IMR-90 (cell line): ENCODE results near the gene CREBBP. TPM values are rescaled to one million over a fixed set of nuclear protein-coding genes. Genes with fewer than 3 reads are reported as not detected.

Source experiments
- ATAC-seq: fragments of 200-7000 bp; cut with Tn5 transposase; 2 replicates; pipeline ENCODE4 v1.9.1; 2020; ENCODE audit warnings: low read depth, mild to moderate bottlenecking, moderate library complexity
- BruUV-seq: library from RNA; stranded (reverse); fragments of 400-500 nt; replicated peaks from 2 replicates; lab custom pipeline; 2021; lab: Mats Ljungman, UMichigan
- CTCF ChIA-PET: fragments of 300-600 bp; formaldehyde crosslinking; extraction: SDS; loops from one replicate; lab custom pipeline; 2021; ENCODE audit warnings: antibody characterized with exemption; lab: Yijun Ruan, JAX
- POLR2A ChIA-PET: fragments of 300-600 bp; sonication (Branson Sonifier 250); formaldehyde crosslinking; loops from one replicate; lab custom pipeline; 2022; ENCODE audit warnings: antibody characterized with exemption; ENCODE audit not compliant: unreplicated experiment; lab: Charles Lee
- DNase-seq: peaks from one replicate; pipeline ENCODE4 v3.0.0; 2013
- H2AFZ ChIP-seq: replicated peaks from 2 replicates; pipeline ENCODE3; 2013; ENCODE audit warnings: low read length, mild to moderate bottlenecking; ENCODE audit not compliant: poor library complexity
- H2AK5ac ChIP-seq: 2 replicates; pipeline ENCODE4 v1.6.1; 2013; ENCODE audit warnings: low read depth, low read length, inconsistent platforms
- H2AK9ac ChIP-seq: replicated peaks from 2 replicates; pipeline ENCODE3; 2013; ENCODE audit warnings: mild to moderate bottlenecking, low read depth, low read length, moderate library complexity; ENCODE audit not compliant: poor library complexity
- H2BK120ac ChIP-seq: 2 replicates; pipeline ENCODE4 v1.6.1; 2013; ENCODE audit warnings: low read depth, low read length, inconsistent platforms
- H2BK15ac ChIP-seq: 3 replicates; pipeline ENCODE4 v1.6.1; 2013; ENCODE audit warnings: low read depth, low read length, inconsistent platforms
- H2BK20ac ChIP-seq: 2 replicates; pipeline ENCODE4 v1.6.1; 2013; ENCODE audit warnings: low read depth, mild to moderate bottlenecking, inconsistent platforms, low read length, moderate library complexity
- H2BK5ac ChIP-seq: 2 replicates; pipeline ENCODE4 v1.6.1; 2013; ENCODE audit warnings: mild to moderate bottlenecking, low read depth, low read length, inconsistent platforms; ENCODE audit not compliant: poor library complexity, severe bottlenecking
- H3K14ac ChIP-seq: replicated peaks from 2 replicates; pipeline ENCODE4 v1.6.1; 2013; ENCODE audit warnings: low read depth, low read length, inconsistent platforms
- H3K18ac ChIP-seq: 2 replicates; pipeline ENCODE4 v1.6.1; 2013; ENCODE audit warnings: low read depth, low read length, control low read depth
- H3K23ac ChIP-seq: 2 replicates; pipeline ENCODE4 v1.6.1; 2013; ENCODE audit warnings: low read depth, low read length, inconsistent platforms
- H3K27ac ChIP-seq: 2 replicates; pipeline ENCODE4 v1.5.1; 2013; ENCODE audit warnings: mild to moderate bottlenecking, control low read depth, low read length; ENCODE audit not compliant: insufficient read depth
- H3K27me3 ChIP-seq: 2 replicates; pipeline ENCODE4 v1.6.1; 2013; ENCODE audit warnings: low read length; ENCODE audit not compliant: control insufficient read depth, insufficient read depth
- H3K36me3 ChIP-seq: 2 replicates; pipeline ENCODE4 v1.6.1; 2013; ENCODE audit warnings: low read length, mixed read lengths; ENCODE audit not compliant: control insufficient read depth, insufficient read depth
- H3K4ac ChIP-seq: 2 replicates; pipeline ENCODE4 v1.6.1; 2013; ENCODE audit warnings: low read depth, low read length, inconsistent platforms
- H3K4me1 ChIP-seq: 2 replicates; pipeline ENCODE4 v1.6.1; 2013; ENCODE audit warnings: low read length, mixed read lengths; ENCODE audit not compliant: control insufficient read depth, insufficient read depth
- H3K4me2 ChIP-seq: 2 replicates; pipeline ENCODE4 v1.6.1; 2013; ENCODE audit warnings: low read depth, mild to moderate bottlenecking, control low read depth, low read length, moderate library complexity
- H3K4me3 ChIP-seq: 2 replicates; pipeline ENCODE4 v1.5.1; 2013; ENCODE audit warnings: low read depth, mild to moderate bottlenecking, control low read depth, low read length, moderate library complexity; ENCODE audit not compliant: insufficient read depth
- H3K56ac ChIP-seq: 2 replicates; pipeline ENCODE4 v1.6.1; 2013; ENCODE audit warnings: low read length, inconsistent platforms; ENCODE audit not compliant: insufficient read depth; ENCODE audit errors: extremely low read depth
- H3K79me1 ChIP-seq, 2 experiments: 2 replicates each; pipeline ENCODE4 v1.6.1; 2013; ENCODE audit warnings: low read length in 2 of 2, inconsistent platforms in 1 of 2, low read depth in 1 of 2
- H3K9ac ChIP-seq: 2 replicates; pipeline ENCODE4 v1.6.1; 2013; ENCODE audit warnings: low read depth, low read length, control low read depth
- H3K9me1 ChIP-seq: 2 replicates; pipeline ENCODE4 v1.6.1; 2013; ENCODE audit warnings: low read length, inconsistent platforms; ENCODE audit not compliant: insufficient read depth
- H3K9me3 ChIP-seq: 2 replicates; pipeline ENCODE4 v1.6.1; 2013; ENCODE audit warnings: low read length; ENCODE audit not compliant: control insufficient read depth, insufficient read depth
- H4K20me1 ChIP-seq: 2 replicates; pipeline ENCODE4 v1.6.1; 2013; ENCODE audit warnings: low read length, inconsistent platforms; ENCODE audit not compliant: insufficient read depth
- H4K5ac ChIP-seq: 2 replicates; pipeline ENCODE4 v1.6.1; 2013; ENCODE audit warnings: mild to moderate bottlenecking, low read depth, low read length, control low read depth
- H4K8ac ChIP-seq, 2 experiments: 2 replicates each; pipeline ENCODE4 v1.6.1; 2013; ENCODE audit warnings: low read depth in 2 of 2, low read length in 2 of 2, control low read depth in 1 of 2, inconsistent platforms in 1 of 2
- H4K91ac ChIP-seq: 2 replicates; pipeline ENCODE4 v1.6.1; 2013; ENCODE audit warnings: low read depth, low read length, inconsistent platforms; ENCODE audit not compliant: insufficient read depth
- BHLHE40 ChIP-seq: fragments of 150-350 bp; IDR thresholded peaks from 2 replicates; pipeline ENCODE4 v1.6.1; 2016; ENCODE audit warnings: mild to moderate bottlenecking, low read depth, low read length
- CHD1 ChIP-seq: IDR thresholded peaks from 2 replicates; pipeline ENCODE4 v1.6.1; 2012; ENCODE audit warnings: low read depth, low read length, improper control_type of control experiment
- FOS ChIP-seq: fragments of 150-350 bp; IDR thresholded peaks from 2 replicates; pipeline ENCODE4 v1.6.1; 2016; ENCODE audit warnings: low read depth, low read length
- MAFK ChIP-seq: IDR thresholded peaks from 2 replicates; pipeline ENCODE4 v1.6.1; 2012; ENCODE audit warnings: low read depth, low read length, improper control_type of control experiment
- MXI1 ChIP-seq: IDR thresholded peaks from 2 replicates; pipeline ENCODE4 v1.6.1; 2012; ENCODE audit warnings: low read depth, mild to moderate bottlenecking, low read length, moderate library complexity, borderline replicate concordance
- NFE2L2 ChIP-seq: fragments of 150-350 bp; IDR thresholded peaks from 2 replicates; pipeline ENCODE4 v1.6.1; 2016; ENCODE audit warnings: low read depth, mild to moderate bottlenecking, low read length
- POLR2A ChIP-seq: IDR thresholded peaks from 2 replicates; pipeline ENCODE4 v1.6.1; 2012; ENCODE audit warnings: mild to moderate bottlenecking, low read depth, low read length
- RAD21 ChIP-seq: IDR thresholded peaks from 2 replicates; pipeline ENCODE4 v1.6.1; 2012; ENCODE audit warnings: low read length, improper control_type of control experiment
- RCOR1 ChIP-seq: IDR thresholded peaks from 2 replicates; pipeline ENCODE4 v1.6.1; 2012; ENCODE audit warnings: mild to moderate bottlenecking, low read length, improper control_type of control experiment; ENCODE audit not compliant: insufficient replicate concordance
- USF2 ChIP-seq: fragments of 150-350 bp; IDR thresholded peaks from 2 replicates; pipeline ENCODE4 v1.6.1; 2017; ENCODE audit warnings: mild to moderate bottlenecking, antibody characterized with exemption, low read length, low read depth
- WGBS, 2 experiments: methylation state at CpG; one replicate each; pipeline versions ENCODE4 v1.1.5 to v1.1.7; 2013; ENCODE audit warnings: missing lambda C conversion rate in 2 of 2; ENCODE audit not compliant: insufficient read length in 1 of 2; ENCODE audit errors: extremely low coverage in 2 of 2; 5-methylcytosine and 5-hydroxymethylcytosine counted together
- dilution Hi-C: fragments of 300-500 bp; cut with HindIII; formaldehyde crosslinking; loops from one replicate; pipeline ENCODE4 v1.14.3; 2018; ENCODE audit warnings: low sequenced_read_pairs; ENCODE audit not compliant: unreplicated experiment
- in situ Hi-C: fragments of 300-500 bp; cut with MboI; formaldehyde crosslinking; loops from 3 replicates; pipeline ENCODE4 v1.14.3; 2019; ENCODE audit warnings: low sequenced_read_pairs, inconsistent platforms, mixed read lengths
- intact Hi-C: fragments of 100-400 bp; cut with micrococcal nuclease; formaldehyde crosslinking; loops from 2 replicates; pipeline ENCODE4 v1.10.0; 2022
- polyA plus RNA-seq, 3 experiments: library from polyadenylated mRNA; depleted of rRNA; stranded (reverse); fragments of >200 nt; gene quantifications; 2 replicates each; pipeline ENCODE4 v1.2.3, GENCODE V29; 2012; ENCODE audit warnings: low replicate concordance in 1 of 3
- total RNA-seq: library from RNA; depleted of rRNA; stranded (reverse); fragments of >200 nt; gene quantifications from 2 replicates; pipeline ENCODE4 v1.2.3, GENCODE V29; 2012
- TF ChIP-seq, protein P1 (sequence below): conservative IDR thresholded peaks from 2 replicates; pipeline ENCODE4 v1.5.1; 2012; ENCODE audit warnings: mild to moderate bottlenecking, low read depth, low read length, improper control_type of control experiment

CREBBP gene
- total and polyA plus RNA-seq, 2 of the 4 experiments (the other 2 are of a cell fraction): 7.3 to 12.5 TPM

GRCh38 chr16:3846087-3846486 is 34.4 kb downstream of the CREBBP start (continued):
- TF ChIP-seq MAFK: no peak
- TF ChIP-seq POLR2A: no peak
- TF ChIP-seq, protein P1, sequence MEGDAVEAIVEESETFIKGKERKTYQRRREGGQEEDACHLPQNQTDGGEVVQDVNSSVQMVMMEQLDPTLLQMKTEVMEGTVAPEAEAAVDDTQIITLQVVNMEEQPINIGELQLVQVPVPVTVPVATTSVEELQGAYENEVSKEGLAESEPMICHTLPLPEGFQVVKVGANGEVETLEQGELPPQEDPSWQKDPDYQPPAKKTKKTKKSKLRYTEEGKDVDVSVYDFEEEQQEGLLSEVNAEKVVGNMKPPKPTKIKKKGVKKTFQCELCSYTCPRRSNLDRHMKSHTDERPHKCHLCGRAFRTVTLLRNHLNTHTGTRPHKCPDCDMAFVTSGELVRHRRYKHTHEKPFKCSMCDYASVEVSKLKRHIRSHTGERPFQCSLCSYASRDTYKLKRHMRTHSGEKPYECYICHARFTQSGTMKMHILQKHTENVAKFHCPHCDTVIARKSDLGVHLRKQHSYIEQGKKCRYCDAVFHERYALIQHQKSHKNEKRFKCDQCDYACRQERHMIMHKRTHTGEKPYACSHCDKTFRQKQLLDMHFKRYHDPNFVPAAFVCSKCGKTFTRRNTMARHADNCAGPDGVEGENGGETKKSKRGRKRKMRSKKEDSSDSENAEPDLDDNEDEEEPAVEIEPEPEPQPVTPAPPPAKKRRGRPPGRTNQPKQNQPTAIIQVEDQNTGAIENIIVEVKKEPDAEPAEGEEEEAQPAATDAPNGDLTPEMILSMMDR: no peak

- Histone ChIP-seq H4K8ac (no peak overlapping the region), H4K20me1 (peaks cover 91% of the 10 kb centered on the region), H3K4me3 (no peak overlapping the region), H2BK20ac (no peak overlapping the region), H3K4ac (no peak overlapping the region), H3K79me1 (peaks cover 26 to 77% of the 10 kb centered on the region in 2 experiments), H3K4me2 (no peak overlapping the region), H3K9ac (no peak overlapping the region), H4K91ac (no peak overlapping the region), H2BK120ac (no peak overlapping the region), H3K14ac (no peak overlapping the region), H2AFZ (no peak overlapping the region), H3K56ac (no peak overlapping the region), H3K18ac (no peak overlapping the region), H4K5ac (no peak overlapping the region), H3K27ac (no peak overlapping the region), H3K4me1 (peaks cover 9% of the 10 kb centered on the region), H3K9me1 (peaks cover 20% of the 10 kb centered on the region), H2BK15ac (no peak overlapping the region), H2BK5ac (no peak overlapping the region), H3K23ac (no peak overlapping the region), H3K9me3 (no peaks in the 10 kb centered on the region), H2AK9ac (no peak overlapping the region), H3K27me3 (no peaks in the 10 kb centered on the region), H2AK5ac (no peak overlapping the region), H3K36me3 (peaks cover 2% of the 10 kb centered on the region; the same call in 1 of the 2 replicates)
- no CpG with 5 or more reads among the region's 3 CpGs for WGBS, 2 experiments
- DNase-seq (no peak), ATAC-seq (no peak)
- intact Hi-C loops: no loop called here
- in situ Hi-C loops: no loop called here
- BruUV-seq: no TSS peak
- ChIA-PET CTCF (interaction anchor here (0.6 to 0.7 kb wide), 2 partner anchors 14 to 29 kb away, joined by 4 to 7 read pairs; no protein-coding TSS in a partner anchor), POLR2A (interaction anchor here (0.6 kb wide), 1 partner anchor 159 kb away, joined by 9 read pairs; no protein-coding TSS in a partner anchor)
- TF ChIP-seq RAD21 (no peak), CHD1 (no peak), USF2 (no peak), BHLHE40 (no peak), POLR2A (no peak), MXI1 (no peak), RCOR1 (no peak), FOS (no peak), NFE2L2 (no peak), MAFK (no peak)
- TF ChIP-seq, protein P1: no peak
- dilution Hi-C loops: no loop called here
Measured at GRCh38 chr16:3842994-3843393, 37.5 kb downstream of the CREBBP start.
